HG02840 (cell line): Measurements from ENCODE around the gene PMEPA1.

Experiments used
- ATAC-seq: cut with Tn5 transposase; IDR thresholded peaks from one replicate; pipeline ENCODE4 v1.9.1; 2021; ENCODE audit warnings: mild to moderate bottlenecking, moderate library complexity, moderate number of reproducible peaks; ENCODE audit not compliant: unreplicated experiment, low FRiP score

Gene PMEPA1

DNA sequence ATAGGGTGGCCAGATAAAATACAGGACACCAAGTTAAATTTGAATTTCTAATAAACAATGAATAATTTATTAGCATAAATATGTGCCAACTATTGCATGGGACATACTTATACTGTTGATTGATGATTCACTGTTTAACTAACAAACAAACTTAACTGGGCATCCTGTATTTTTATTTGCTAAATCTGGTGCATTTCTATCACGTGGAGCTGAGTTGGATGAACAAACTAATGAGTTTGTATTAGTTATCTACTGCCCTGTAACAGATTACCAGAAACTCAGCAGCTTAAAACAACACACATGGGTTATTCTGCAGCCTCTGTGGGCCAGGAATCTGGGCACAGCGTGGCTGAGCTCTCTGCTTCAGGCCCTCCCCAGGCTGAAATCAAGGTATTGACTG lies 28.2 kb upstream of the PMEPA1 start:
- no peak for ATAC-seq

DNA sequence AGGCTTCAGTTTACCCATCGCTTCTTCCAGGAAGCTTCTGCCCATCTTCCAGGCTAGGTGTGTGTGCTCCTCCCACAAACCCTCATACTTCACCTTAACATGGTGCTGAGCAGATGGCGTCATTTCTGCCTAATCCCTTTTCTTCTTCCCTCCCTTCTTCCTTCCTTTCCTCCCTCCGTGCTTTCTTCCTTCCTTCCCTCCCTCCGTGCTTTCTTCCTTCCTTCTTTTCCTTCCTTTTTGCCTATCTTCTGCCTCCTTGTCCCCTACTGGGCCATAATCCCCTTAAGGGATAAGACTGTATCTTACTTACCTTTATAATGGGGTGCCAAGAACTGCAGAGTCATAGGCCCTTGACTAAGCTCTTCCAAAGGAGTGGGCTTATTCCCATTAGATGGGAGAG lies 27.5 kb upstream of the PMEPA1 start:
- ATAC-seq: no peak

DNA sequence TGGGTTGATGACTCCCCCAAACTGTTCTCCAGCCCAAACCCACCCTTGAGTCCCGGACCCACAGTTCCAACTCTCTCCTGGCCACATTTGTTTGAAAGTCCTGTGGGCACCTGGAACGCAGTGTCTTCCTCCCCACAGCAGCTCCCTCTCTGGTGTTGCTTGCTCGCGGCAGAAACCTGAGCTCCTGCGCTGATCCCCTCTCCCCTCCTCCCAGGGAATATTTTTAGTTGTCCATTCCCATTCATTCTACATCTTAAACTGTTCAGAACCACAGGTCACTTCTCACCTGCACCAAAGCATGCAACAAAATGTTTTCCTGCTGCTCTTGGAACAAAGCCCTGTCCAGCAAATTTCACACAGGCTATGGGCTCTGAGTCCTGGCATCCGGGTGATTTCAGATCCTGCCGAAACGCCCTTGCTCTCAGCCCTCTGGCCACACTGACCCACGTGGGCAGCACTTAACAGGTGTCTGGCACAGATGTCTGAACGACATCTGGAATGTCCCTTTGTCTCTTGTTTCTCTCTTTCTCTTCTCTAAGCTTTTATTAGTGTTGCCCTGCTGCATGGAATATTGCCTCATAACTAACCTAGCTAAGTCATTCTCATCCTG lies 27.0 kb upstream of the PMEPA1 start:
- no peak for ATAC-seq

DNA sequence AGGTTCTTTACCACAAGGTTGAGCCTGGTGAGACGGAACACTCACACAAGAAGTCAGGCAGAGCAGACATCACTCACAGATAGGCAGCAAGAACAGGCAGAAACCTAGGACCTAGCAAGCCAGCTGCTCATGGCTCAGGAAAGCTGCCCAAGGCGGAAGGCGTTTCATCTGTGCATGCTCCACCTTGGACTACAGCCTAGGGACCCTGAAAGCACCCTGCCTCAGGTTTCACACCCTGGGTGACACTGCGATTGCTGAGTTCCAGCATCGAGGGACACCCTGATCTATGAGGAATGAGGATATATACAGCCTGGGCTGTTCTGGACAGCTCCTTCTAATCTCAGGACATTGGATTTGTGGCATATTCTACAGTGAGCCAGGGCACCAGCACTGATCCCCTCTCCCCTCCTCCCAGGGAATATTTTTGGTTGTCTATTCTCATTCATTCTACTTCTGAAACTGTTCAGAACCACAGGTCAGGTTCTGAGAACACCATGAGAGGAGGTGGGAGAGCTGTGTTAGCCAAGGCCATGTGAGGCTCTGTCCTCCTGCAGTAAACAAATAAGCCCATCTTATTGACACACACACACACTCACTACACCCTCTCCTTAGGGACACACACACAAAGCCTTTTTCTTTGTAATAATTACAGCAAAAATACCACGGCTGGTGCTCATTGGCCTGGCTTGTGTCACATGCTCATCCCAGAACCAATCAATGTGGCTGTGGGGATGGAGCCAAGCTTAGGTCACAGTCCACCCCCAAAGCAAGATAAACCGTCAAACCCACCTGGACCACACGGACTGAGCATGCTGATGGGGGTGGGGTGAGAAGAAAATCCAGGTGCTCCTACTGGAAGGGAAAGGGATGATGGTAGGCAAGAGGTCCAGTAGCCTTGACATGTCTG lies 26.3 kb upstream of the PMEPA1 start:
- no peak for ATAC-seq

DNA sequence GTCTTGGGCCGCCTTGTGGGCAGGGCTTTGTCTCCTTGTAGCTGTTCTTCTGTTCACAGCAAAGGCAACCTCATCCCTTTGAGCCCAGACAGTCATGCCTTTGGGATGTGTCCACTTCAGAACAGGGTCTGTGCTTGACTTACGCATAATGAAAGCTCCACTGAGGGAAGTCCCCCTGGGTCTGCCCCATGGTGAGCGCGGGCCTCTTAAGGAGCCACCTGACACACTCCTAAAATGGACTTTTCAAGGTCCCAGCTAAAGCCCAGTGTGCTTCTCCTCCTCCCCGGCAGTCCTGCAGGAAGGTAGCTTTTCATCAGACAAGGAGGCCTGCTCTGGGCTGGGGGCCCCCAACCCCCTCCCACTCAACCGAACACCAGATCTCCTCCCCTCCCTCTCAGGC lies 24.9 kb upstream of the PMEPA1 start:
- no peak for ATAC-seq

DNA sequence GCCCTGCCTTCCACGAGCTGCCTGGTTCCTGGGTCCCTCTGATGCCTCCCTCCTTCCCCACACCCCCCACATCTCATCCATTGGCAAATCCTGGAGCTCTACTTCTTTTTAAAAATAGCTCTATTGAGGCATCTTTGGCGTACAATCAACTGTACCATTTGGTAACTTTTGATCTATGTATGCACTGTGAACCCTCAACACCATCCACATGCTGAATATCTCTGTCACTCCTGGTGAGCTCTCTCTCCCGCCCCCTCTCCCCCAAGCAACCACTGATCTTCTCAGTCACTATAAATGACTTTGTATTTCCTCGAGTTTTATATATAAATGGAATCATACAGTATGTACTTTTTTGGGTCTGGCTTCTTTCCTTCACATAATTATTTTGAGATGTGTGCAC lies 22.4 kb upstream of the PMEPA1 start:
- no peak for ATAC-seq

DNA sequence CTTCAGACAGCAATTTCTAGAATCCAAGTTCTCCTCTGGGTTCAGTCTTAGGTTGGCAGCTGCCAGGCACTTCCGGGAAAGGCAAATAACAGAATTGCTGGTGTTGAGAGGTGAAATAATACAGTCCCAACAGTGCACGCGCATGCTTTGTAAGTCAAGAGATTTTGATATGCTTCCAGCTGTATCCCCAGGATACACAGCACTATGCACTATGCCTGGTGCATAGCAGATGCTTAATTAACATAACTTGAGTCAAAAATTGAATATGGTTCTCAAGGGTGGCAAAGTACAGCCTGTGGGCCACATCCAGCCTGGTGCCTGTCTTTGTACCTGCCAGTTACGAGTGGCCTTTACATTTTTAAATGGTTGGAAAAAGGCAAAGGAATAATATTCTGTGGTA lies 18.9 kb upstream of the PMEPA1 start:
- ATAC-seq: no peak

DNA sequence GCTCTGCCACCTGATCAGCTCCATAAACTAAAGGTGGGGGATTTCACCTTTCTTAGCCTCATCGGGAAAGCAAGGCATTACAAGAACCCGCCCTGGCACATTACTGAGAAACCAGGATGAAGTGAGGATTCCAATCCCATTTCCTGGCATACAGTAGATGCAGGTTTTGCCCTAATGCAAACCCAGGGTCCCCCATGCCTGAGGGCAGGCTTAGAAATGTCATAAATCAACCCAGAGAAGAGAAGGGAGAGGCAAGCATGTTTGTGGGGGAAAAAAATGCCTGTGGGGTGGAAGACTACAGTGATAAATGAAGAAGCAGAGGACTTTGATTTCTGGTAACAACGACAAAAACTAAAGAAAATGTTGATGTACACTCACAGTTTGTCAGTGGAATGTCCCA lies 18.0 kb upstream of the PMEPA1 start:
- ATAC-seq: no peak

DNA sequence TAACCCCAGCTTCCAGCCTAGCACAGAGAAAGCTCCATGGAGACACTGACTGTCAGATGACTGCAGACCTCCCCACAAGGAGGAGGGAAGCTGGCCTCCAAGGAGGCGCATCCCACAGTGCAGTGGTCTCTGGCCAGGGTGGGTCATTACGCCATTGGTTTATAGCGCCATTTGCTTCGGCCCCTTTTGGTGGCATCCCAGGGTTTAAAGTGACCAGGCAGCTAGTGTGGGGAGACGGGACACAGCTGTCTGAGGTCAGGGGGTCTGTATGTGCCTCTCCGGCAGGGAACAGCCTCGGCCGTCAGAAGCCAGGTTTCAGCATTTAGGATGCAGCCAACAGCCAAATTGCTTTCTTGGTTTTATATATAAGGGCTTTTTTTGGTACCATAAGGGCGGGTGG lies 15.8 kb upstream of the PMEPA1 start:
- no peak for ATAC-seq

DNA sequence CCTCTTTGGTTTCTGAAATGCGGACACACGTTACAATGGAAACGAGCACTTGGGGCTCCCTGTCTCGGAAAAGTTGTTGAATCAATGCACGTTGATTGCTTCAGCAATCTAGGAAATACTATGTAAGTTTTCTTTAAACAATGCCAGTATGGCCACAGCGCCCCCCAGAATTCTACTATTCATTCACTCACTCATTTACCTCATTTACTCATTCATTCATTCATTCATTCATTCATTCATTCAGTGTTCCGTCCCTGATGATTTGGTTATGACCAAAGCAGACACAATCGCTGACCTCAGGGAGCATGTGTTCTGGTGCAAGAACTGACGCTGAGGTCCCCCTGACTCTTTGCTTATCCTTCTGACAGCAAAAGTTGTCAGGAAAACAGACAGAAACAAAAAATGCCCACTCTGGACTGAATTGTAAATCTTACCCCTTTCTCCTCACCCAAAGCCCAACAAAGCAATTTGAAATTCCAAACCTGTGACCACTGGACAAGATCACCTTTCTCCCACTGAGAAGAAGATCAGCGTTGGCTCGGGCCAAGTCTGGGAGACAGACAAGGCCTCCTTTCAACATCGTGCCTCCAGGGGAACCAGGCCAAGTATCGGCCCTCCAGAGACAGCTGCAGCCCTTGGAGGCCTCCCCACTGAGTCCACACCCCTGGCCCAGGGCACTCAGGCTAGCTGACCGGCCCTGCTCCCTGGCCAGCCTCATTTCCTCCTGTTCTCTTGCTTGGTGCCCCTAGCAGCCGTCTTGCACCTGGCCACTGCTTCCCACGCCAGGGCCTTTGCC lies 15.0 kb upstream of the PMEPA1 start:
- ATAC-seq: no peak

DNA sequence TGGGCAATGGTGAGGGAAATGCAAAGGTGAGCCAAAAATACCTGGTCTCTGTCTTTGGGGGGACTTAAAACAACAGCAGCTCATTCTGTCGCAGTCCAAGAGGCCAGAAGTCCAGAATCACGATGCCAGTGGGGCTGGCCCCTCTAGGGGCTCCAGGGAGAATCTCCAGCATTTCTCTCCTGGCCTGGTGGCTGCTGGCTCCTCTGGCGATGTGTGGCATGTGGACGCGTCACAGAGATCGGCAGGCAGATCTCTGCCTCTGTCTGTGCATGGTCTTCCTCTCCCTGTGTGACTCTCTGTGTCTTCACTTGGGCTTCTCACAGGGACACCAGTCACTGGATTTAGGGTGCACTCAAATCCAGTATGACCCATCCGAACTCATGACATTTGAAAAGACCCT lies 14.0 kb upstream of the PMEPA1 start:
- ATAC-seq: no peak

DNA sequence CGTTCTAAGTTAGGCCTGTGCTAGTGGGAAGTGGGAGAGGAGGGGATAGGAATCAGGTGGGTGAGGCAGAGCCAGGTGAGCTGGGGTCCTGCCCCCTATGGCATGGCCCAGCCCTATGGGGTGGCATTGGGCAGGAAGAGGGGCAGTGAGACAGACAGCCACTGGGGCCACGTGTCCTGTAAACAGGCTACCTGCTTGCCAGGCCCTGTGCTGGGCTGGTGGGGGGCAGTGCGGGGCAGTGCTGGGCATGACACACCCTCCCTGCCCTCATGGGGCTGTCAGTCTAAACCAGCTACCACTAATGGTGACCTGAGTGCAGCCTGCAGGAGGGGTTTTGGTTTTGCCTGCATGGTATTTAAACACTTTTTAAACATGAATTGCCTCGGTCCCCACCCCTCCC lies 10.1 kb upstream of the PMEPA1 start:
- ATAC-seq: no peak

DNA sequence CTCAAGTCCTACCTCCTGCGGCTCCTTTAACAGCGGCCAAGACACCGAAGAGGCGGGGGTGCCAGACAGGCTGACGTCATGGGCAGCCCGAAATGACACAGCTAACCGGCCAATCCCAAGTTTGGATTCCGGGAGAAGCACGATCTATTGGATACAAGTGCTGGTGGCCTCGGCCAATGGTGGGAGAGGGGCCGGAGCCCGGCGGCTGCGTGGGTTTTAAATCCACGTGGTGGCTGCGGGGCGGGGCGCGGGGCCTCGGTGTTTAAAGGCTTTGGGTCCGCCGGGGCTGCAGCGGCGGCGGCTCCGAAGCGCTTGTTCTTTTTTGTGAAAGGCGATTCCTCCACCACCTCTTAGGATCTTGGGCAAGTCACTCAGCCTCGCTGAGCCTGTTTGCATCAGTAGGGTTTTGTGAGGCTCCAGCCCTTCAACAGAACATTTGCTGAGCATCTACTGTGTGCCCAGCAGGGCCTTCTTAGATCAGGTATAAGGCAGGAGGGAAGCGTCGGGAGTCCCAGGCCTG lies 8.7 kb upstream of the PMEPA1 start:
- ATAC-seq: peak; percentile 94

DNA sequence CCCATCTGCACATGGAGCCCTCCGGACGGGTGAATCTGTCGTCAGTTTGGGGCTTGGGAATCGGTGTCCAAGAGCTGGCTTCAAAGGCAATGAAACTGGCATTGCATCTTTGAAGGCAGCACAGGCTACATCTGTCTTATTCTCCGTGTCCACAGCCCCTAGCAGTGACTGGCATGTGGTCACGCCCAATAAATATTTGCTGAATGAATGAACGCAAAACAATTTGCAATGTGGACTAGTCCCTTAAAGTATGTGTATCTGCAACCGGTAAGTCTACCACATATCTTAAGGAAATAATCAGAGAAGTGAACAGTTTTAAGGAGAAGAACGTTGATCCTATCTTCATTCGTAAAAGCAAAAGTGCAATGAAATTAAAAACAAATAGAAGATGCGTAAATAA lies 8.0 kb upstream of the PMEPA1 start:
- ATAC-seq: no peak

DNA sequence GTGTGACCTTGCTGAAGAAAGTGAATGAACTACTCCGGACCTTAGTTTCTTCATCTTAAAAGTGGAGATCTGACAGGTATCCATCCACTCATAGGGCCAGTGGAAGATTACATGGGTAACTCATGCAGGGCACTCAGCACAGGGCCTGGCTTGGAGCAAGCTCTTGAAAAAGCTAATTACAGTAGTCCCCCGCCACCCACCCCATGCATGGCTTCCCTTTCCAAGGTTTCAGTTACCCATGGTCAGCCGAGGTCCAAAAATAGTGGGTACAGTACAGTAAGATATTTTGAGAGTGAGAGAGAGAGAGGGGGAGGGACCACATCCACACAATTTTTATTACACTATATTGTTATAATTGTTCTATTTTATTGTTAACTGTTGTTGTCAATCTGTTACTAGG lies 7.1 kb upstream of the PMEPA1 start:
- ATAC-seq: no peak

DNA sequence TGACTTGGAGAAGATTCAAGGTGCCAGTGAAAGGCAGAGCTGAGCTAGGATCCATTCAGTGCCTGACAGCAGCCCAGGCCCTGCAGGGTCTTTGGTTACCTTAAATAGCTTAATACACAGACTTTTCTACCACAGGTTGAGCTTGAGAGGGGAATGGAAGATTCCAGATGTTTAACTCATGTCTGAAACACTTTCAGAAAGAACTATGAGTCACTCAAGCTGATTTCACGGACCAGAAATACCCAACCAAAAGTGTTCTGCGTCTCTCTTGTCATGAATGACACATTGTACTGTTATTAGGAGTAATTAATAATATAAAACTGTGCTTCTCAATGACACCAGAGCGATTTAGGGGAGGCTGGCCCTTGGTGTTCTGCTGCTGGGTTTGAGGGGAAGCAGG lies 6.4 kb upstream of the PMEPA1 start:
- ATAC-seq: no peak

DNA sequence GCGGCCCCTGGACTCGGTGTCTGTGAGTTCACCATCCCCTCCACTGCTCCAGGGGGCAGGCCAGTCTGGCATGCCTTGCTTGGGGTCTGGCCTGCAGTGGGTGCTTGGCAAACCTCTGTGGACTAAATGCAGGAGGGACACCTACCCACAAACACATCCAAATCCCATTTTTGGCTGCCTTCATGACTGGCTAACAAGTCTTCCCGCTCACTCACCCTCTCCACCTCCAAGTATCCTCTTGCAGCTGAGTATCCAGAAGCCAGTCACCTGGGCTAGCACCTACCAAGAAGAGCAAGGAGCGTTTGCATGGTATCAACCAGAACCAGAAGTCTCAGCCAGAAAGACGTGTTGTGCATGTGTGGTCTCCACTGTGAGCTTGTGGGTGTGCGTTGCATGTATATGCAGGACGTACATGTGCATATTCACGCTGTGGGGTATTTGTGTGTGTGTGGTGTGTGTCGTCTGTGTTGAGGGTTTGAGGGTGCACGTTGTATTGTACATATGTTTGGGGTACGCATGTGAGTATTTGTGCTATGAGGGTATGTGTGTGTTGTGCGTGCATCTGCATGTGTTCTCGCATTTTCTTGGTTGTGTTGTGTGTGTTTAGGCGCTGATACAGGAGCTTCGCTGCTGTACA lies 5.6 kb upstream of the PMEPA1 start:
- ATAC-seq: no peak

DNA sequence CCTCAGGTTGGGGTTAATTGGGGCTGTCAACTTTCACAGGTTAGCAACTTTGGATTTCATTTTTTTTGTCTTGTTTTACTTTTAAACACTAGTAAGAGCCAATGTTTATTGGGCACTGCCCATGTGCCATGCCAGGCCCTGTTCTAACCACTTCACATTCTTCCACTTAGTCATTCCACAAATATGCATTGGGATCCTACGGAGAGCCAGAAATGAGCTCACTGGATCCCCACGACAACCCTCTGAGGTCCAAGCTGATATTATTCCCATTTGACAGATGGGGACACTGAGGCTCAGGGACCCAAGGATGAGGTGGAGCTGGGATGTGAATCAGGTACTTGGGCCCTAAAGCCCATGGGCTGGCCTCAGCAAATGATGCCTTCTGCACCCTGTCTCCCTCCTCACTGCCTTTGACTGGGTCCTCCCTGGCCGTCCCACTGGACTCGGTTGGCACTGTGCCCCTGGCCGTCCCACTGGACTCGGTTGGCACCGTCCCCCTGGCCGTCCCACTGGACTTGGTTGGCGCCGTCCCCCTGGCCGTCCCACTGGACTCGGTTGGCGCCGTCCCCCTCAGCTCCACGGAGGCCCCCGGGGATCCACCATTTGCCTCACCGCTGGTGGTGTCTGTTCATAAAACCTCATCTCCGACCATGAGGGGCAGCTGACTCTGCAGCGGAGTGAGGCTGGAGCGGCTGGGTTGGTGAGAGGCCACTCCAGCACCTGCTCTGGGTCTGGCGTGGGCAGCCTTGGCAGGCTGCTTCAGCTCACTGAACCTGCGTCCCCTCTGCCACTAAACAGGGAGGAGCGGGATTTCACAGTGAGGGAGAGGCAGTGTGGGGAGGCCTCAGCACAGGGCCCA lies 4.8 kb upstream of the PMEPA1 start:
- no peak for ATAC-seq

DNA sequence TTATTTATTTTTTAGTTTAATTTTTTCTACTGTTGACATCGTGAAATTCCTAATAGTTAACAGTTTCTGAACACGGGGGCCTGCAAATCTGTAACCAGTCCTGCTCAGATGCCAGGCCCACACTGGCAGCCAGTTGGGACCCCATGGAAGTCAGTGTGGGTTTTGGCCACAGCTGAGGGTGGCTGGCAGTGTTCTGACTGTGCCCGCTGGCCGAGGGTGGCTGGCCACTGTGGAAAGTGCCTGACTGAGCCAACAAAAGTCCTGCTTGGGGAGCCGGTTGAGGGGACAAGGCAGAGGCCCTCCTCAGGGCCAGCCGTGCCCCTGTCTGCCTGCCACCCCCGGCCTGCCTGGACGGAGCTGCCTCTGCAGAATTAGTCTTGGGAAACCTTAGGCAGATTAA lies 4.1 kb upstream of the PMEPA1 start:
- ATAC-seq: no peak

DNA sequence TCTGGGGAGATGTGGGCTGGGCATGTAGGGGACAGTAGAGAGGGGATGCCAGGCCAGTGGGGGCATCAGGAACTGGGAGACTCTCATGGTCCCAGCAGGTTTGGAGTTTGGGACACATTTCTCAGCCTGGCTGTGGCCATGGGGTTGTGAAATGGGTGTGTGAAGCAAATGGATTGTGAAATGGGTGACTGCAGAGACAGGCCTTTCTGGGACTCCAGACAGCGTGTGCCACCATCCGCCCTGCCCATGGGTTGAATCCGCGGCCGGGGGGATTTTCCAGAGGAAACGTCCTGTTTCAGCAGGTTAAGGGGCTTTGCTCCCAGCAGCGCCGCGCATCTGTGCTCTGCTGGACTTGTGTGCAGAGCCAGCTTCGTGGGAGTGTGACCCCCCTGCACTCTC lies 3.7 kb upstream of the PMEPA1 start:
- ATAC-seq: no peak
